GM21447 (cell line): ENCODE results near the gene TCEA2.

Experiments used
- ATAC-seq: cut with Tn5 transposase; IDR thresholded peaks from one replicate; pipeline ENCODE4 v1.9.1; 2021; ENCODE audit not compliant: unreplicated experiment

The TCEA2 gene

DNA sequence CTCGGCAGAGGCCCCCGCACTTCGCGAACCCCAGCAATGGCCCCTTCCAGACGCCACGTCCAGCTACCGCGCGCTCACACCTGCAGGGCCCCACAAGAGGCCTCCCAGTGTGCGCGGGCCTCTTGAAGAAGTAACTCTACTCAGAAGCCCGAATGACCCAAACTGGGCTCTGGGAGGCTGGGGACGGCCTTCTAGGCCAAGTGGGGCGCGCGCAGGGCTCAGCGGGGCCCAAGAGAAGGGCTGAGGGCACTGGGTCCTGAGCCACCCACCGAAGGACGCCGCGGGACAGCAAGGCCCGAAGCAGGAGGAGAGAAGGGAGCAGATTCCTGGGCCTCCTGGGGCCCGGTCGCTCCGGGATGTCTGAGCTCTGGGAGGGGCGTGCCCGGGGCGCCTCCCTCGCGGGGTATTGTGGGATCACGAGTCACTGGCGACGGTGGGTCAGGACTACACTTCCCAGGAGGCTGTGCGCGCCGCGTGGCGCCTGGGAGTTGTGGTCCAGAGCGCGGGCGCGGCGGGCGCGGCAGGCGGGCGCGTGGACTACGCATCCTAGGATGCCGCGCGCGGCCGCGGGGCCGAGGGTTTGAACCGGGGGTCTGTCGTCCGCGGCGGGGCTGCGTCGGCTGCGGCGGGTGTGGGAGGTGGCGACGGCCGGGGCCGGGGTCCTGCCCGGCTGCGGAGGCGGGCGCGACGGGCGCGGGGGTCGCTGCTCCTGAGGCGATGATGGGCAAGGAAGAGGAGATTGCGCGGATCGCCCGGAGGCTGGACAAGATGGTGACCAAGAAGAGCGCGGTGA, at the start of gene TCEA2:
Gene TCEA2, plus strand, starts transcription at position 603 of the 793 bp plus-strand sequence. Its CDS starts 115 bp downstream, at position 718.
- peak; percentile 57 for ATAC-seq

- no peak for ATAC-seq
These were observed 47.4 kb upstream of the TCEA2 start for GRCh38 chr20:64015635-64016034.

DNA sequence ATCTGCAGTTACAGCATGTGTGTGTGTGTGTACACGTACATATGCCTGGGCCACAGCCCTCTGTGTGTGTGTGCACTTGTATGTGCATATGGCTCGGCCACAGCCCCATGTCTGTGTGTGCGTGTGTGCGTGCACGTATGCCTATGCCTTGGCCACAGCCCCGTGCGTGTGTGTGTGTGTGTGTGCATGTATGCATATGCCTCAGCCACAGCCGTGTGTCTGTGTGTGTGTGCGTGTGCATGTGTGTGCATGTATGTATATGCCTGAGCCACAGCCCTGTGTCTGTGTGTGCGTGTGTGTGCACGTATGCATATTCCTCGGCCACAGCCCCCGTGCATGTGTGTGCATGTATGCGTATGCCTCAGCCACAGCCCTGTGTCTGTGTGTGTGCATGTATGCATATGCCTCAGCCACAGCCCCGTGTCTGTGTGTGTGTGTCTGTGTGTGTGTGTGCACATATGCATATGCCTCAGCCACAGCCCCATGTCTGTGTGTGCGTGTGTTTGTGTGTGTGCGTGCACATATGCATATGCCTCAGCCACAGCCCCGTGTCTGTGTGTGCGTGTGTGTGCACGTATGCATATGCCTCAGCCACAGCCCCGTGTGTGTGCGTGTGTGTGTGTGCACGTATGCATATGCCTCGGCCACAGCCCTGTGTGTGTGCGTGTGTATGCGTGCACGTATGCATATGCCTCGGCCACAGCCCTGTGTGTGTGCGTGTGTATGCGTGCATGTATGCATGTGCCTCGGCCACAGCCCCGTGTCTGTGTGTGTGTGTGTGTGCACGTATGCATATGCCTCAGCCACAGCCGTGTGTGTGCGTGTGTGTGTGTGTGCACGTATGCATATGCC, 41.6 kb upstream of the TCEA2 start:
- ATAC-seq, result no peak

DNA sequence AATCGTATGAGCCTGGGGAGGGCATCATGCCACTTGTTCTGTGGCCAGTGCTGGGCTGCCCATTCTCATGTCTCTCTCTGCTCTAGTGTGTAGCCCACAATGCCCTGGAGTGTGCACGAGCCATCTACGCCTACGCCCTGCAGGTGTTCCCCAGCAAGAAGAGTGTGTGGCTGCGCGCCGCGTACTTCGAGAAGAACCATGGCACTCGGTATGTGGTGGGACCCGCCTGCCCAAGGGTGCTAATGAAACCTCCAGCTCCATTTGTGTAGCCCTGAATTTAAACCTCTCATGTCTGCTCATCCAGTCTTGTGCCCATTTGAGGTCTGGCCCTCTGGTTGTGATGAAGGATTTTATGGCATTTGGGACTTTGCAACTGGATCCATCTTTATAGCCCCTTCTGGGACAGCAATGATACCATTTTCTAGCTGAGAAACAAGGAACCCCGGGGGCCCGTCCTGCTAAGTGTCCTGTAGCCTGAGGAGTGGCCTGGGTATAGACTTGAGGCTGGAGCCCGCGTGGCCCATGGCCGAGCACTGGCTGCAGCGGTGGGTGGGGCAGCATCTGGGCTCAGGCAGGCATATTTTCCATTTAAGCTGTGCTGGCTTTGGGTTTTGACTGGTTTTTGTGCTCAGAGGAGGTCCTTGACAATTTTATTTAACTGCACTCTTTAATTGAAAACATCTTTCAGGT, 40.2 kb upstream of the TCEA2 start:
- ATAC-seq, result no peak

DNA sequence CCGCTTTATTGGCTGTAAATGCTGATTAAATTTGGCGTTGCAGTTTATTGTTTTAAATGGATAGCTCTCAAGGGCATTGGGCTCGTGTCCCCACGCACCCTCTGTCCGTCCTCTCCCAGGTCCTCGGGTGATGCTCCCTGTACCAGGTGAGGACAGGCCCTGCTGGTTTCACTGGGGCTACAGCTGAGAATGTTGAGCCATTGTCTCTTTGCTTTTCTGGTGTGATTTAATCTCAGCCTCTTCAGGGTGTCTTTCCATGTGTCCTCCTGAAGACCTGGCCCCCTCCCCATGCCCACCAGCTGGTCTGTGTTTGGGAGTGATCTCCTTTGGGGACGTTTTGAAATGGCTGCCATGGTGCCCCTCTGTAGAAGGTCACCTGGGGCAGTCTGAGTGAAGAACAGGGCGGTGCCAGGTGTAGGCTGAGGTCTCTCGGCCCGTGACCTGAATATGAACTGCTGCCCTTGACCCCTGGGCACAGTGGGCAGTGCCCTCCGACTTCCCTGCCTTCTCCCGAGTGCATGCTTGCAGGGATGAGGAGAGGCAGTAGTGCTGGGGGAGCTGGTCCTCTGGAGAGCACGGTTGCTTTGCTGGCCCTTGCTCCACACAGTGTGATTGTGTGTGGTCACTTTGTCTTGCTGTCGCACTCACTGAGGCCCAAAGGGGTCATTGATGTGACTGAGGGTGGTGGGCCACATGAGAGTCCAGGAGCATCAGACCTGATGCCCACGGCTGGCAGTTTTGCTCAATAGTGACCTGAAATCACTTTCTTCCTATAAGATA, 39.4 kb upstream of the TCEA2 start:
- ATAC-seq, result no peak

DNA sequence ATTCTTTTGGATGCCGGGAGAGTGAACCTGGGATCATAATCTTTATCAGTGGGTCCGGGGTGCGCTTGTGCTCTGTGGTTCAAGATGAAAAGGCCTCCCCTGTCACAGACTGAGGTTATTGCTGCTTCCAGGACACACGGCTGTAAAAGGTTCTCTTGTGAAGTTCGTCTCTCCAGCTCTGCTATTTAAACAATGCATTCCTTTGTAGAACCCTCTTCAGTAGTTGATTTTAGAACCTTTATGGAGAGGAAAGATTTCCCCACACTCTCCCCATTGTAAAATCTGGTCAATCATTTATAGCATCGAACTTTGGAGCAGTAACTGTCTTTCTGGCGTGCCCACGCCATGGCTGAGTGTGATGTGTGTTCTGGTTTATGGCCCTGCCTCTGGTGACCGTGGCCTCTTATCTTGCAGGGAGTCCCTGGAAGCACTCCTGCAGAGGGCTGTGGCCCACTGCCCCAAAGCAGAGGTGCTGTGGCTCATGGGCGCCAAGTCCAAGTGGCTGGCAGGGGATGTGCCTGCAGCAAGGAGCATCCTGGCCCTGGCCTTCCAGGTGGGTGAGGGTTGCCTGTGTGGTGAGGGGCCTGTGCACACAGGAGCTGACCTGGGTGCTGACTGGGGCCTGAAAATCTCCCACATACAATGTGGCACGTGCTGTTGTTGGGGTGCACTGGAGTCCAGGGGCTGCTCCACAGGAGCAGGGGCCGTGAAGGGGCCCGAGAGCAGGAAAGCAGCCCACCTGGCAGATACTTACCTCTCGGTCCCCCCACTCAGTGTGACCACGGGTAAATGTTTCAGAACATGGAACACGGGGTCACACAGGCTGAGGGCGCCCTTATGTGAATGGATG, 38.6 kb upstream of the TCEA2 start:
- no peak for ATAC-seq

GRCh38 chr20:64025101-64025825, 37.7 kb upstream of the TCEA2 start:
- ATAC-seq, result no peak

DNA sequence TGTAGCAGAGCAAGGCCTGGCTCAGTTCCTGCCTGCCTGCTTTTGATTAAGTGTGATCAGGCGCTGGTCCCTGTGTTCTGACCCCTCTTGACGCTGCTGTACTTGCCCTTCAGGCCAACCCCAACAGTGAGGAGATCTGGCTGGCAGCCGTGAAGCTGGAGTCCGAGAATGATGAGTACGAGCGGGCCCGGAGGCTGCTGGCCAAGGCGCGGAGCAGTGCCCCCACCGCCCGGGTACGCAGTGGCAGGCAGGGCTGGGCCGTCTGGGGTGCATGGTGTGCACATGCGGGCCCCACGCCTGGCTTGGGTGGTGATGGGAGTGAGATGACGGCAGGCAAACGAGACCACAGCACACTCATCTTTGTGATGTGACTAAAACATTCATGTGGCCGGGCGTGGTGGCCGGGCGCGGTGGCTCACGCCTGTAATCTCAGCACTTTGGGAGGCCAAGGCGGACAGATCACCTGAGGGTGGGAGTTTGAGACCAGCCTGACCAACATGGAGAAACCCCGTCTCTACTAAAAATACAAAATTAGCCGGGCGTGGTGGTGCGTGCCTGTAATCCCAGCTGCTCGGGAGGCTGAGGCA, 37.1 kb upstream of the TCEA2 start:
- ATAC-seq, result no peak

- ATAC-seq, result no peak
These were observed 34.9 kb upstream of the TCEA2 start for GRCh38 chr20:64027981-64028685.

- no peak for ATAC-seq
These were observed 33.5 kb upstream of the TCEA2 start for GRCh38 chr20:64029293-64030117.

GRCh38 chr20:64030371-64031134, 32.4 kb upstream of the TCEA2 start:
- no peak for ATAC-seq

GRCh38 chr20:64031822-64032314, 31.1 kb upstream of the TCEA2 start:
- no peak for ATAC-seq

DNA sequence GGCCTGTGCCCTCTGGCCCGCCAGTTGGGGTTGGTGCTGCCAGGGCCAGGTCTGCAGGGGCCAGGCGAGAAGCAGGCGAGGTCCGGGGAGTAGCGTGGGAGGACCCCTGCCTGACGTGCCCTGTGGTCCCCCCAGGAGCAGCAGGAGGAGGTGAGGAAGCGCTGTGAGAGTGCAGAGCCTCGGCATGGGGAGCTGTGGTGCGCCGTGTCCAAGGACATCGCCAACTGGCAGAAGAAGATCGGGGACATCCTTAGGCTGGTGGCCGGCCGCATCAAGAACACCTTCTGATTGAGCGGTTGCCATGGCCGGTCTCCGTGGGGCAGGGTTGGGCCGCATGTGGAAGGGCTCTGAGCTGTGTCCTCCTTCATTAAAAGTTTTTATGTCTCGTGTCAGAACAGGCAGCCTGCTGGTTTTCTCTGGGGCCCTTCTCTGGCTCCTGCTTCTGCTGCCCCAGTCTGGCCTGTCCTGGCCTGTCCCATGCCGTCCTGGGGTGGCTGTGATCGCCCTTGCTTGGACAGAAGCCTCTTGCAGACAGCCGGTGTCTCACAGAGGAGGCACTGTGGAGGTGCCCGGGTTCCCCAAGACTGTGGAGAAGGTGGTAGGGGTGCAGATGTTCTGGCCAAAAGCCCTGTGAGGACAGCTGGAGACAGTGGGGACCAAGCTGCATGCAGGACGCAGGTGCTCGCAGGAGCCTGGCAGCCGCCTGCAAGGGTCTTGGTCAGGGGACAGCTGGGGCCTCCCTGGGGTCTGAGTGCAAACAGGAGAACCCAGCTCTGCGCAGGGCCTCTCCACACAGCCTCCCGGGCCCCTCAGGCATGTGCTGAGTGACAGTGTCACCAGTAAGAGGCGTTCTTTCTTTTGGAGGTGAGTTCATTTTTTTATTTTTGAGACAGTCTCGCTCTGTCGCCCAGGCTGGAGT, 30.0 kb upstream of the TCEA2 start:
- no peak for ATAC-seq

DNA sequence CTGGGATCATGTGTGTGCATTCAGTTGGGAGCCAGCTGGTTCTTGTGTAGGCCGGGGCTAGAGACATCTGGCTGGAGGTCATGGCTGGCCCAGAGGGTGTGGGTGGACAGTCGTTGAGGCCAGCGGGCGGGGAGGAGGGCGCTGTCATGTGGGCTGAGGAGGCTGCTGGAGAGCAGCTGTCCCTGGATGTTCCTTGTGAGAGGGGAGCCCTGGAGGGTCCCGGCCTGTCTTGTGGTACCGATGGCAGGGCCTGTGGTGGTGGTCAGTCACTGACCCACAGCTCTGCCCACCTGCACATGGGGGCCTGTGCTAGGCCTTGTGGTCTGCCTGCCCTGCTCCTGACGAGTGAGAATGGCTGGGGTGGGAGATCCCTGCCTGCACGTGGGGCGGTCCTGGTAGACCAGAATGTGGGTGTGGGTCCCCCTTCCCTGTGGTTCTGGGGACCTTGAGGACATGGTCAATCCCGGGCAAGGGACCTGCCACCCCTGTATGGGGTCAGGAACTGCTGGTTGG, 29.0 kb upstream of the TCEA2 start:
- no peak for ATAC-seq
